ENCODE measurements around the gene LZTFL1. TPM values are rescaled to one million over a fixed set of nuclear protein-coding genes. Genes with fewer than 3 reads are reported as not detected.

Gene LZTFL1
- total and polyA plus RNA-seq, 2 experiments from 2014 or later, result 14.3 to 25.1 TPM

- H3K36me3 ChIP-seq (replicated peaks; ENCODE audit: insufficient read depth, low read depth), result no peaks in the 10 kb centered on the region
- no peaks in the 10 kb centered on the region for H3K9me3 ChIP-seq (ENCODE audit: low read depth)
- H3K27me3 ChIP-seq, result peaks cover 26% of the 10 kb centered on the region
- no peaks in the 10 kb centered on the region for H4K20me1 ChIP-seq (ENCODE audit: insufficient read depth, poor library complexity, severe bottlenecking)
- H3K9me2 ChIP-seq (replicated peaks; ENCODE audit: insufficient read depth), result no peaks in the 10 kb centered on the region
- WGBS (ENCODE audit: low lambda C conversion rate, missing lambda C conversion rate), result 82% methylated on average over 2 of the region's 2 CpGs
- TF ChIP-seq CTCF (IDR thresholded peaks at IDR 0.05; ENCODE audit: poor library complexity) (no peak), EZH2 (IDR thresholded peaks at IDR 0.05; ENCODE audit: borderline replicate concordance) (no peak)
- no peak overlapping the region for H3K4me2 ChIP-seq
- no peak overlapping the region for H3K4me3 ChIP-seq
- H3K79me2 ChIP-seq, result no peaks in the 10 kb centered on the region
- no peak overlapping the region for H3K27ac ChIP-seq
- no peaks in the 10 kb centered on the region for H3K4me1 ChIP-seq (ENCODE audit: insufficient read depth)
- DNase-seq (ENCODE audit: low spot score), result no peak
- no peak overlapping the region for H2AFZ ChIP-seq
These were observed 10.9 kb upstream of the LZTFL1 start for GRCh38 chr3:45852828-45853227.

GRCh38 chr3:45848392-45848791 lies 6.5 kb upstream of the LZTFL1 start:
- 44% methylated on average over 1 of the region's 1 CpG for WGBS (ENCODE audit: low lambda C conversion rate, missing lambda C conversion rate)
- H3K79me2 ChIP-seq, result no peaks in the 10 kb centered on the region
- H3K27me3 ChIP-seq, result peaks cover 51% of the 10 kb centered on the region
- no peak overlapping the region for H2AFZ ChIP-seq
- H3K4me2 ChIP-seq, result no peak overlapping the region
- no peaks in the 10 kb centered on the region for H3K9me3 ChIP-seq (ENCODE audit: low read depth)
- no peaks in the 10 kb centered on the region for H4K20me1 ChIP-seq (ENCODE audit: insufficient read depth, poor library complexity, severe bottlenecking)
- H3K4me1 ChIP-seq (ENCODE audit: insufficient read depth), result no peaks in the 10 kb centered on the region
- no peak overlapping the region for H3K4me3 ChIP-seq
- DNase-seq (ENCODE audit: low spot score), result no peak
- H3K9me2 ChIP-seq (replicated peaks; ENCODE audit: insufficient read depth), result no peaks in the 10 kb centered on the region
- H3K27ac ChIP-seq, result no peak overlapping the region
- no peaks in the 10 kb centered on the region for H3K36me3 ChIP-seq (replicated peaks; ENCODE audit: insufficient read depth, low read depth)
- TF ChIP-seq CTCF (IDR thresholded peaks at IDR 0.05; ENCODE audit: poor library complexity) (no peak), EZH2phosphoT487 (IDR thresholded peaks at IDR 0.05; ENCODE audit: low read depth, severe bottlenecking, unreplicated experiment) (no peak), EZH2 (IDR thresholded peaks at IDR 0.05; ENCODE audit: borderline replicate concordance) (no peak)

- H3K9me3 ChIP-seq (ENCODE audit: low read depth), result no peaks in the 10 kb centered on the region
- peaks cover 17% of the 10 kb centered on the region for H3K79me2 ChIP-seq
- no peak for DNase-seq (ENCODE audit: low spot score)
- no peak overlapping the region for H3K27ac ChIP-seq
- 91% methylated on average over 1 of the region's 1 CpG for WGBS (ENCODE audit: low lambda C conversion rate, missing lambda C conversion rate)
- H3K36me3 ChIP-seq (replicated peaks; ENCODE audit: insufficient read depth, low read depth), result no peaks in the 10 kb centered on the region
- H4K20me1 ChIP-seq (ENCODE audit: insufficient read depth, poor library complexity, severe bottlenecking), result no peaks in the 10 kb centered on the region
- TF ChIP-seq CTCF (IDR thresholded peaks at IDR 0.05; ENCODE audit: poor library complexity) (no peak), EZH2phosphoT487 (IDR thresholded peaks at IDR 0.05; ENCODE audit: low read depth, severe bottlenecking, unreplicated experiment) (no peak), EZH2 (IDR thresholded peaks at IDR 0.05; ENCODE audit: borderline replicate concordance) (no peak)
- peaks cover 40% of the 10 kb centered on the region for H3K27me3 ChIP-seq
- H3K4me2 ChIP-seq, result no peak overlapping the region
- H3K9me2 ChIP-seq (replicated peaks; ENCODE audit: insufficient read depth), result no peaks in the 10 kb centered on the region
- H3K4me3 ChIP-seq, result no peak overlapping the region
- H3K4me1 ChIP-seq (ENCODE audit: insufficient read depth), result peaks cover 4% of the 10 kb centered on the region
- no peak overlapping the region for H2AFZ ChIP-seq
These were observed 2.7 kb upstream of the LZTFL1 start for GRCh38 chr3:45844616-45845015.
